ENCODE data around the gene MARVELD3.
"Not testable (repeated sequence)": the region's sequence is repeated elsewhere in the genome, so short reads cannot be mapped to it uniquely, and the experiment has no call there.

The MARVELD3 gene, protein sequence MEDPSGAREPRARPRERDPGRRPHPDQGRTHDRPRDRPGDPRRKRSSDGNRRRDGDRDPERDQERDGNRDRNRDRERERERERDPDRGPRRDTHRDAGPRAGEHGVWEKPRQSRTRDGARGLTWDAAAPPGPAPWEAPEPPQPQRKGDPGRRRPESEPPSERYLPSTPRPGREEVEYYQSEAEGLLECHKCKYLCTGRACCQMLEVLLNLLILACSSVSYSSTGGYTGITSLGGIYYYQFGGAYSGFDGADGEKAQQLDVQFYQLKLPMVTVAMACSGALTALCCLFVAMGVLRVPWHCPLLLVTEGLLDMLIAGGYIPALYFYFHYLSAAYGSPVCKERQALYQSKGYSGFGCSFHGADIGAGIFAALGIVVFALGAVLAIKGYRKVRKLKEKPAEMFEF

DNA sequence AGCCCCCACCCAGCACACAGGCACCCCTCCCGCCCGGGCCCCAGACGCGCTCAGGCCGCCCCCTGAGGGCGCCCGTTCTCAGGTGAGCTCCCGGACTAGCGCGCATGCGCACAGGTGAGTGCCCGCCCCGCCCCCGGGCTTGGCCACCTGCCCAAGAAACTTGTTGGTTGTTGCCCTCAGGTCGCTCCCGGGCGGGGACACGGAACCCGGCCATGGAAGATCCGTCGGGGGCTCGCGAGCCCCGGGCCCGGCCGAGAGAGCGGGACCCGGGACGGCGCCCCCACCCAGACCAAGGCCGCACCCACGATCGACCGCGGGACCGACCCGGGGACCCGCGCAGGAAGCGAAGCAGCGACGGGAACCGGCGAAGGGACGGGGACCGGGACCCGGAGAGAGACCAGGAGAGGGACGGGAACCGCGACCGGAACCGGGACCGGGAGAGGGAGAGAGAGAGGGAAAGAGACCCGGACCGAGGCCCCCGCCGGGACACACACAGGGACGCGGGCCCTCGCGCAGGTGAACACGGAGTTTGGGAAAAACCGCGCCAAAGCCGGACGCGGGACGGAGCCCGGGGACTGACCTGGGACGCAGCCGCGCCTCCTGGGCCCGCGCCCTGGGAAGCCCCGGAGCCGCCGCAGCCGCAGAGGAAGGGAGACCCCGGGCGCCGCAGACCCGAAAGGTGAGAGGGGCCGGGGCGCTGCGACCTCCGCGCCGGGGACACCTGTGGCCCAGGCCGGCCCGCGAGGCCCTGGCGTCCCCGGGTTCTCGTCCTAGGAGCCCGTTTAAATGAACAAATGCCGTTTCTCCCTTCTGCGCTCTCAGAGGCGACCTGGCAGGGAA, at the start of gene MARVELD3:
Gene MARVELD3 (plus strand): TSS at position 167 of the 840 bp plus-strand sequence. CDS start 46 bp downstream, at position 213.
- DNase-seq: no peak

- no peak for DNase-seq
Observed at GRCh38 chr16:71576971-71577370, 49.0 kb upstream of the MARVELD3 start, which contains the start of gene TAT. Gene TAT, minus strand, starts transcription at chr16:71577092. Its CDS starts 677 bp downstream, at chr16:71576415.

DNA sequence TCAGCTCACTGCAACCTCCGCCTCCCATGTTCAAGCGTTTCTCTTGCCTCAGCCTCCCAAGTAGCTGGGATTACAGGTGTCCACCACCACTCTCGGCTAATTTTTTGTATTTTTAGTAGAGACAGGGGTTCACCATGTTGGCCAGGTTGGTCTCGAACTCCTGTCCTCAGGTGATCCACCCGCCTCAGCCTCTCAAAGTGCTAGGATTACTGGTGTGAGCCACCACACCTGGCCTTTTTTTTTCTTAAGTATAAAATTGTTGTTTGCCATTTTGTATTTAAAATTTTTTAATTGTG, 43.5 kb upstream of the MARVELD3 start:
- not testable (repeated sequence) for DNase-seq

- no peak for DNase-seq
Observed at GRCh38 chr16:71584543-71585317, 41.3 kb upstream of the MARVELD3 start.

DNA sequence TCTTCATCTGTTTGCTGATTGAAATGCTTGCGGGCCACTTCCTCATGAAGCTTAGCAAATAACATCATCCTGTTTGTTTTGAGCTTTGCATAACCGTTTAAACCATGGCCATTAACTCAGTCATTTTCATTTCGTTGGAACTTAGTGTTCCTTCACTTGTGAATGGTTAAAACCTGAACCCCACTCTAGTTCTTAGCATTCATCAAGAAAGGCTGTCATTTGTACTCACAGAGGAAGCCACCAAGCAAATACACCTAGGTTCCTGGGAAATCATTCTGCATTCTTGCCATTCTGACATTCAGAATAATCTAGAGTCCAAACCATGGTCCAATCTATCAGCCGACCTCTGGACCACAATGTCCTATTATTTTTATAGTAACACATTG, 40.7 kb upstream of the MARVELD3 start:
- DNase-seq: no peak

- not testable (repeated sequence) for DNase-seq
Observed at GRCh38 chr16:71589334-71589733, 36.6 kb upstream of the MARVELD3 start.

GRCh38 chr16:71590071-71590470, 35.9 kb upstream of the MARVELD3 start:
- not testable (repeated sequence) for DNase-seq

DNA sequence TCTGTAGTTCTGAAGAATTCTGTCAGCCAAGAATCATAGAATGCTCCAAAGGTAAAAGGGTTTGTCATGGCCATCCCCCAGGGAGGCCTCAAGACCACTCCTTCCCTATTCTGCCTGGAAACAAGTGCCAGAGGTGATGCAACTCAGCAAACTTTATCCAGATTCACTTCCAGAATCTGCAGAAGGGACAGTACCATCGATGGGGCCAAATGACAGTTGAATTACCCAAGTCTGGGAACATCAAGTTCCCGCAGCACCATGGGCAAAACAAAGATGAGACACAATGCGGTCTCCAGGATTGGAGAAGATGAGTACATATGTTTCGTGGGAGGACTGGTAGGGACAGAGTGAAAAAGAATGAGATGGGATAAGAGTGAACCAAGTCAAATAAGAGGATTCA, 35.4 kb upstream of the MARVELD3 start:
- DNase-seq: no peak

DNA sequence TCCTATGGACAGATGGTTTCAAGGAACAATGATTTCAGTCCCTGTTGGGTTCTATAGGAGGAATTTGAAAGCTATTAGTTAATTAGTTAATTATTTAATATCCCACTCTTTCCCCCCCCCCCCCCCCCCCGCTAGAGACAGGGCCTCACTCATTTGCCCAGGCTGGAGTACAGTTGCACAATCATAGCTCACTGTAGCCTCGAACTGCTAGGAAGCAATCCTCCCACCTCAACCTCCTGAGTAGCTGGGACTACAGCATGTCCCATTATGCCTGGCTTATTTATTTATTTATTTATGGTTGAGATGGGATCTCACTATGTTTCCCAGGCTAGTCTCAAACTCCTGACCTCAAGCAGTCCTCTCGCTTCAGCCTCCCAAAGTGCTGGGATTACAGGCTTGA, 34.1 kb upstream of the MARVELD3 start:
- DNase-seq: no peak

GRCh38 chr16:71593048-71593999, 32.7 kb upstream of the MARVELD3 start:
- DNase-seq: no peak

GRCh38 chr16:71594000-71594646, 31.9 kb upstream of the MARVELD3 start:
- no peak for DNase-seq

DNA sequence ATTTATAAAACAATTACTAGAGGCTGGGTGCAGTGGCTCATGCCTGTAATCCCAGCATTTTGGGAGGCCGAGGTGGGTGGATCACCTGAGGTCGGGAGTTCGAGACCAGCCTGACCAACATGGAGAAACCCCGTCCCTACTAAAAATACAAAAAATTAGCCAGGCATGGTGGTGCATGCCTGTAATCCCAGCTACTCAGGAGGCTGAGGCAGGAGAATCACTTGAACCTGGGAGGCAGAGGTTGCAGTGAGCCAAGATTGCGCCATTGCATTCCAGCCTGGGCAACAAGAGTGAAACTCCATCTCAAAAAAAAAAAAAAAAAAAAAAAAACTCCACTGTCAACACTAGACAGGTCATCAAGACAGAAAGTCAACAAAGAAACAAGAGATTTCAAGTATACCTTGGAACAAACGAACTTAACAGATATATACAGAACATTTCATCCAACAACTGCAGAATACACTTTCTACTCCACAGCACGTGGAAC, 30.6 kb upstream of the MARVELD3 start:
- not testable (repeated sequence) for DNase-seq

DNA sequence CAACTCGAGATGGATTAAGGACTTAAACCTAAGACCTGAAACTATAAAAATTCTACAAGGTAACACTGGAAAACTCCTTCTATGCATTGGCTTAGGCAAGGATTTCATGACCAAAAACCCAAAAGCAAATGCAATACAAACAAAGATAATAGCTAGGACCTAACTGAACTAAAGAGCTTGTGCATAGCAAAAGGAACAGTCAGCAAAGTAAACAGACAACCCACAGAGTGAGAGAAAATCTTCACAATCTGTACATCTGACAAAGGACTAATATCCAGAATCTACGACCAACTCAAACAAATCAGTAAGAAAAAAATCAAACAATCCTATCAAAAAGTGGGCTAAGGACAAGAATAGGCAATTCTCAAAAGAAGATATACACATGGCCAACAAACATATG, 27.6 kb upstream of the MARVELD3 start:
- DNase-seq: not testable (repeated sequence)

DNA sequence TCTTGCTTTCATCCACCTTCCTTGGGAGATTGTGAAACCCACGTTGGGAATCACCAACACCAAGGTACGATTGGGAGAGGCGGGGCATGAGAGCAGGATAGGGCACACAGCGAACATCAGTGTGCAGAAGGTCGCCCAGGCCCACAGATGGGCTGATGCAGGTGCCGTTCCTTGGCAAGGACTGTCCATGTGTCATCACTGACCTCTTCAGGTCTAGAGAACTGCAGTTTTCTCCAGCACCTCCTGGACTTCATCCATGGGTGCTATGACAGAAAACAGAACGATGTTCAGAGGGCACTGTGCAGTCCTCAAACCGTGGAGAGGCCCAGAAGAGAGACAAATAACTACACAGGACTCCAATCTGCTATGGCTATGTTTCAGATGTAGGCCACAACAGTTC, 25.2 kb upstream of the MARVELD3 start:
- no peak for DNase-seq

GRCh38 chr16:71609066-71609465, 16.9 kb upstream of the MARVELD3 start:
- DNase-seq: no peak

DNA sequence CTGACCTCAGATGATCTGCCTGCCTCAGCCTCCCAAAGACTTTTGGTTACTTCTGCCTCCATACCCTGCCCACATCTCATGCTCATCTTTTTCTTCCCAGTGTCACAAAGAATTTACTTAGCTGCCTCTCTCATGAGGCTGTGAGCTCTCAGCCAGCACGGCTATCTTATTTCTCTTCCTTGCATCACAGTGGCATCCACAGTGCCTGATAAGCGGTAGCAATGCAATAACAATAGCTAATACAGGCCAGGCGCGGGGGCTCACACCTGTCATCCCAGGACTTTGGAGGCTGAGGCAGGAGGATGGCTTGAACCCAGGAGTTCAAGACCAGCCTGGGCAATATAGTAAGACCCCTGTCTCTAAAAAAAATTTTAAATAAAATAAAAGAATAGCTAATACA, 15.5 kb upstream of the MARVELD3 start:
- no peak for DNase-seq

DNA sequence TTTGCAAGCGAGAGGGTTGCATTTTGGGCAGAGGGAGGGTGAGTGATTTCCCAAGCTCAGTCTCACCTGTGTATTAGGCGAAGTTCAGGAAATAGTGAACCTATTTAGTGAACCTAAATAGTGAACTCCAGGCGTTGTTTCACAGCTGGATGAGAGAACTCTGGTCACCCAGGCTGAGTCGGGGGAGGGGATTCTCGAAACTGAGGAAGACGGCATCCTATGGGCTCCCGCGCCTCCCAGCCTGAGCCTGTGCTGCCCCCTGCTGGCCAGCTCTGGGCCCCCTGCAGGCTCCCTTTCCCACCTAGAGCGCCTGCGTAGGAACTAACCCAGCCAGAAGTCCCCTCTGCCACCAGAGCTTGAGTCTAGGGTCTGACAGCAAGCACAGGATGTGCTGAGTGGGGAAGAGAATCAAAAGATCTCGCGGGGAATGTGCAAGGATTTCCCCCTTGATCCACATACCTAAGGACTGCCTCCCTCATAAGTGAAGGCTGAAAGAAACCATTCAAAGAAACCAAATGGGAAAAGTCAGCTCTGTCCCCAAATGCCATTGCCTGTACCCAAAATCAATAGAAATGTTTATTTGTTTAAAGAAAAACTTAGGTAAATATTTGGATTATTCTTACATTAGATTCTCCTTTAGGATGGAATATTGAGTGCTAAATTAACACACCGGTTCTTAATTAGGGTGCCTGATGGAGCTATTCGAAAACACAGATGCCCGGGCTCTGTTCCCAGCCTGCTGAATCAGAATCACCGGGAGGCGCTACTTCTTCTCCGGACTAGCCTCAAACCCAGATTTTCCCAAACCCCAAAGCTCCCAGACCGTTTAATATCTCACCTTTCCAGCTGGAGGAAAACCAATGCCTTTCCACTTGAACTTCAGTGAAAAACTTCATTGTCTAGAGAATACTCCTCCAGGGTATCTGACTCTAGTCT, 14.8 kb upstream of the MARVELD3 start:
- peak; percentile 76 for DNase-seq

GRCh38 chr16:71614956-71615355, 11.0 kb upstream of the MARVELD3 start:
- DNase-seq: not testable (repeated sequence)

- no peak for DNase-seq
Observed at GRCh38 chr16:71618429-71618828, 7.6 kb upstream of the MARVELD3 start.

GRCh38 chr16:71622088-71622487, 3.9 kb upstream of the MARVELD3 start:
- no peak for DNase-seq
